HPDE6-E6E7 (cell line): ENCODE measurements around the gene ASTL.
"Not testable (repeated sequence)": the region's sequence is repeated elsewhere in the genome, so short reads cannot be mapped to it uniquely, and the experiment has no call there.

Source experiments
- DNase-seq: peaks from one replicate; pipeline ENCODE4 v3.0.0; 2011; ENCODE audit warnings: missing footprints; ENCODE audit errors: extremely low spot score

The ASTL gene

DNA sequence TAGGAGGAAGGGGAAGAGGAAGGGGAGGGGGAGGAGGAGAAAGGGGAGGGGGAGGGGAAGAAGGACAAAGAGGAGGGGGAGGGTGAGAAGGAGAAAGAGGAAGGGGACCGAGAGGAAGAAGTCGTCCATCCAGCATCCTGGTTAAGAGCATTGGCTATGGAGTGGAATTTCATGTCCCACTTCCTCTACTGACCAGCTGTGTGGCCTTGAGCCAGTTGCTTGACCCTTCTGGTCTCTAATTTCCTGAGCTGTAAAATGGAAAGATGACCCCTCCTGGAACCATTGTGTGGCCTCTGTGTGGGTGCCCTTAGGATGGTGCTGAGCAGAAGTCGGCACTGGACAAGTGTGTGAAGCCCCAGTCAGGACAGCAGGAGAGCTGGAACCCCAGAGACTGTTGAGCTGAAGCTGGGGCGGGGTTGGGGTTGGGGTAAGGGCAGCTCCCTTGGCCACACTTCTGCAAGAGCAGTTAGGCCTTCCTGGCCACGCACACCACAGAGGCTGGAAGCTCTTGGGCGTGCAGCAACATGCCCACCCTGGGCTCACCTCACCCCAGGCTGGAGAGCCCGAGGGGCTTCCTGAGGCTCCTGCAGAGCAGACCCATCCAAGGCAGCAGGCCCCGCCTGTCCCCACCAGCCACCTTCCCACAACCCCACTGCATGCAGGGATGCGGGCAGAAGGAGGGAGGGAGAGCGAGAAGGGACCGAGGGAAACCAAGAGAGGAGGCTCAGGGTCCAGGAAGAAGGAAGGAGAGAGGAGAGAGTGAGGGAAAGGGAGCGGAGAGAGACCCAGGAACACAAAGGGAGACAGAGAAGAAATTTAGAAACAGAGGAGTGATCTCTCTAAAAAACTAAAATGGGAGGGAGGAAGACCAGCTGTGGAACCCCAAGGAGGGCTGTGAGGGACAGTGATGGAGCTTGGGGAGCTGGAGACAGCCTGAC, 38.2 kb downstream of the ASTL start:
- no peak for DNase-seq

DNA sequence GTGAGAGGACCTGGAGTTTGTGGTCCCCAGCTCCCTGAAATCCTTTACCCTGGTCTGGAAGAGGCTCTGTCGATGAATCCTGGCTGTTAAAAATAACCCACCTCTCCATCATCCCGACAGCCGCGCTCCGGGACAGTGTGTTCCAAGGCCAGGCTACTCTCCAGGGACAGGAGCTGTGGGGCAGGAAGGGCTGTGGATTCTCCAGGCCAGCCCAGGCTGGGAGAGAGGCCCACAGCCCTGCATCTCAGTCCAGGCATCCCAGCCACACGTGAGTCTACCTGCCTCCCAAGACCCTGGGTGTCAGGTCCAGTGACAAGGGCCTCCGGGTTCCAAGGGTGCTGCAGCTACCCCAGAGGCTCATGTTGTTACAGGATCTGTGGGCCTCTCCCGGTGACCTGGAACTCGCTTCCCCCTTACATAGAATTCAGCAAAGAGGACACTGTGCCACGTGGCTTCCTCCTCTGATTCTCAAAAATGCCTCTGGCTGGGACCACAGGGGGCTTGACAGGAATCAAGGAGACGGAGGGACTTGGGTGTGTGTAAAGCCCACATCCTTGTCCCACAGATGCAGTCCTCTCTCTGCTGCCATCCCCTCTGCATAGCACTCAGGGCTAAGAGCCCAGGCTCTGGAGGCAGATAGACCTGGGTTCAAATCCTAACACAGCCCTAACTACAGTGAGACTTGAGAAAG, 39.3 kb downstream of the ASTL start:
- DNase-seq: no peak

DNA sequence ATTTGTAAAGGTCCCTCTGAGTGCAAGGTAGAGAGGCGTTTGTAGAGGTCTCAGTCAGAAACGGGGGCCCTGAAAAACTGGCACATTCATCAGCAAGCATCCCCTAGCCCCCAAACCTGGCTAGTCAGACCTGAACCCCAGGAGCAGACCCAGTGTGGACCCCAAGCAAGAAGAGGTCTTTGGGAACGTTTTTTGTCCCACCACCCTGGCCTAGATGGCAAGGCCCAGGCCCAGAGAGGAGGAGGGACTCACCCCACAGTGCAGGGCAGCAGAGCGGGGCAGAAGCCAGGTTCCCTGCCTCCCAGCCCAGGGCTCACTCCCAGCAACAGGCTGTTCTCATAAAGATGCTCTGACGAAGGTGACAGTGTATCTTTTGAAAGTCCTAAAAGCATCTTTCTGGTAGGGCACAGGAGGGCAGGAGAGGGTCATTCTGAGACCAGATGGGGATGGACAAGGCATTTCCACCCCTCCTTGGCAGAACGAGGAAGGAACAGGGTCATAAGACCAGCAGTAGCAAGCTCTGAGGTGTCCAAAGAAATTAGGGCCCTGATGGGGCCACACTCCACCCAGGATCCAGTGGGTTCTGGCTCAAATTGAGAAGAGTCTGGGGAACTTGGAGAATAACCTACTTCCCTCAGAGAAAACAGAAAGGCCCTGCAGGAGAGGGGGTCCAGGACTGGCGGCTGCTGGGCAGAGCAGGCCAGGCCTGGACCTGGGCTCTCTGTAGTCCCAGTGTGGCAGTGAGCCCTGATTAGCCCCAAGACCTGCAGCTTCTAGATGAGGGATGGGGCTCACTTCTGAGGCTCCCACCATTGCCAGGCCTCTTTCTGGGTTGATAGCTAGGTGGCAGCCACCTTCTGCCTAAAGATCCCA, 40.1 kb downstream of the ASTL start:
- no peak for DNase-seq

DNA sequence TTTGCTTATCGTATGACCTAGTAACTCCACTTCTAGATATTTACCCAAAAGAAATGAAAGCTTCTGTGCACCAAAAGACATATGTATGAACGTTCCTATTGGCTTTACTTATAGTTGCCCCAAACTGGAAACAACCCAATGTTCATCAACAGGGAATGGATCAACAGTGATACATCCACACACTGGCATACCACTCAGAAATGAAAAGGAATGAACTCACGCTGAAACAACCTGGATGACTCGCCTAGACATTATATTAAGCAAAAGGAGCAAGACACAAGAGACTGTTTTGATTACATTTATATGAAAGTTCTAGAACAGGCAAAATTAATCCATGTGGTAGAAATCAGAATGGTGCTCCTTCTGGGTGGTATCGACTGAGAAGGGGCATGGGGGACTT, 40.9 kb downstream of the ASTL start:
- no peak for DNase-seq

DNA sequence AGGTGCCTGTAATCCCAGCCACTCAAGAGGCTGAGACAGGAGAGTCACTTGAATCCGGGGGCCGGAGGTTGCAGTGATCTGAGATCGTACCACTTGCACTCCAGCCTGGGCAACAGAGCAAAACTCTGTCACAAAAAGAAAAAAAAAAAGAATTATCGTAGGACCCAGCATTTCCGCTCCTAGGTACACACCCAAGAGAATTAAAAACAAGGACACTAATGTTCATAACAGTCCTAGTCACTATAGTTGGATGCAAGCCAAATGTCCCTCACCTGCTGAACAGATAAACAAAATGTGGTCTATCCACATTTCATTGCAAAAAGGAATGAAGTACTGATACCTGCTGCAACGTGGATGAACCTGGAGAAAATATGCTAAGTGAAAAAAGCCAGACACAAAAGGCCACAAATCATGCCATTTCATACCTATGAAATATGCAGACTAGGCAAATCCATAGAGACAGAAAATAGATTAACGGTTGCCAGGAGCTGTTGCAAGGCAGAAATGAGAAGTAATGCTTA, 43.1 kb downstream of the ASTL start:
- DNase-seq: no peak

DNA sequence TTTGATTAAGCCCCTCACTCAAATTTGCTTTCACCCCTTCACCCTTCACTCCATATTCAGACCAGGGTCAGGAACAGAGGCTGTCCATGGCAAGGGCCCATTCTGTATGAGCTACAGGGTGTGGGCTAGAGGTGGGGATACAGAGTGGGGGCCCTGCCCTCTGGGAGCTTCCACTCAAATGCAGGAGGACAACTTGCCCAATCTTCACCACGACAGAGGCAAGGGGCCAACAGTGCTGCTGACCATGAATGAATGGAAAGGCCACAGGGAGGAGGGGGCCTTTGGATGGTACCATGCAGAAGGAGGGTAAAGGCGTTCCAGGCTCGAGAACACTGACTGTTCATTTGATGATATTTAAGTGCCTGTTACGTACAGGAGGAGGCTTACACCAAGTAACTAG, 44.8 kb downstream of the ASTL start:
- no peak for DNase-seq

DNA sequence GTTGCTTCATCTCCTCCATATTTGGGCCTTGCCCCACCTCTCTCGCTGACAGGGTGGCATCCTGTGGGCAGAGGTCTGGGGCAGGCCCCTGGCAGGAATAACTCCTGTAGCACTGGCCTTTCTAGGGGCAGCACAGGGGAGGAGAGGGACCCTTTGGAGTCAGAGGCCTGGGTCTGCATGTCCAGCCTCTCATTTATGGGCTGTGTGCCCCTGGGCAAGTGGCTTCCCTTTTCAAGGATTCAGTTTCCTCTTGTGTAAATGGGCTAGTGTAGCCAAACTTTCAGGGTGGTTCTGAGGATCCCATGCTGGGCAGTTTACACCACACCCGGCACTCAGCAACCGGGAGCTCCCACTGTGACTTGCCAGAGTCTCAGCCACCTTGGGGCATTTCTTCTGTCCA, 45.4 kb downstream of the ASTL start:
- DNase-seq: no peak

DNA sequence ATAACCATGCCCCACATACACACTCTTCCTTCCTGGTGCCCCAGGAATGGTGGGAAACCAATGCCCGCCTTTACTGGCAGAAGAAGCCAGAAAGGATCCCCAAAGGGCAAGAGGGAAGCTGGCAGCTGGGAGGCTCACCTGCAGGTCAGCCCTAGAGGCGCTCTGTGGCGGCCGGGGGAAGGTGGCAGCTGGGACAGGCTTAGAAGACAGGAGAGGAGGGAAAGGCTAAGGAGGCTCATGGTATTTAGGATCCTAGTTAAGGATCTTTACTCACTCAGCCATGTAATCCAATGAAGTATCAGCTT, 45.8 kb downstream of the ASTL start:
- DNase-seq: no peak

DNA sequence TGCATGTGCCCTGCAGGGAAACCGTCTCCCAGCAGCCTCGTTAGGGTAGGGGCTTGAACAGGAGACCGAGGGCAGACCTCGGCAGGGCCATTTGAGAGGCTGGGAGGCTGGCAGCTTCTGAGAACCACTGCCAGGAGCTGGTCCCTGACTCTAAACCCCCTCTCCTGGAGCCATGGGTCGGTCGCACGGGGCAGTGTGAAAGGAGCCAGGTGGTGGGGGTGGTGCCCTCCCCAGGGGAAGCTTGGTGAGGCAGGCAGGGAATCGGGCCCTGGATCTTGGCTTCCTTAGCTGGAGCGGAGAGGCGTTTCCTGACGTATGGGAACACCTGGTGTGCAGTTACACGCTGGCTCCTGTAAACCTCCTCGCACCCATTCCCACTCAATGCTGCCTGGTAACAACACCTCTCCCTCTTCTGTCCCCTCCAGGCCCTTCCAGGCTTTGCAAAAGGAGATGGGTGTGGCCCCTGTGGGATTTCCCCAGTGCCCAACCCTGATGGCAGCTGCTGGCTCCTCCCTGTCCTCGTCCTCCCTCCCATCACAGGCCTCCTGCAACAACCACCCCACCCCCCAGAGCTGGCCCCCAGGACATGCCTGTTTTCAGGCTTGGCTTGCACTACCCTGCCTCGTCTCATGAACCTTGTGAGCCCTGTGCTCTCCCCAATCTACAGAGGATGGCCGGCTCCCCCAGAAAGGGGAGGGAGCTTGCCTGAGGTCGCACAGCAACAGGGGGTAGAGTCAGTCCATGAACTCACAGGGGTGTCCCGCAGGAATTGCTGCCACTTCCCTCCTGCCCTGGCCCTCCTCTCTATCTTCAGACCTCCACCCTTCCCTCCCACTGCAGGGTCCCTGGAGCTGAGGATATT, 46.4 kb downstream of the ASTL start:
- DNase-seq: no peak

DNA sequence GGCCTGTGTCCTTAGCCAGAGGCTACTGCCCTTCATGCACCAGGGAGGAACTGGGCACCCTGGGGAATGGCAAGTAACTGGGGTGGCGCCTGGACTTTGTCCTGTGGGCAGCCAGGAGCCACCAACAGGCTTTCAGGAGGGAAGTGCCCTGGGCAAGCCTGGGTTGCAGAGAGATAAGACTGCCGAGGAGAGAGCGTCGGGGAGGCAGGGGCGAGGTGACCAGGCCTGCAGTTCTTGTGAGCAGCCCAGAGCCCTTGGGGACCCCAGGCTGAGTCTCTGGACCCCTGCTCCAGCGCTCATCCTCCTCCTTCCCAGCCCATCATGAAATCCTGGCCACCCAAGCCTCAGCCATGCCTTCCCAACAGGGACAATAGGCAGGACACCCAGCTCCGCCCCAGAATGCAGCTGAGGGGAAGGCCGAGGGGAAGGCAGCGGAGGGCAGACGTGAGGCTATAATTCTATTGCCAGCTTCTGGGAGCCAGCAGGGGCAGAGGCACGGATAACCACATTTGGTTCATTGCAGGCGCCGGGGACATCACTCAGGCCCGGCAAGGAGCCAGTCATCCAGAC, 47.1 kb downstream of the ASTL start:
- no peak for DNase-seq

DNA sequence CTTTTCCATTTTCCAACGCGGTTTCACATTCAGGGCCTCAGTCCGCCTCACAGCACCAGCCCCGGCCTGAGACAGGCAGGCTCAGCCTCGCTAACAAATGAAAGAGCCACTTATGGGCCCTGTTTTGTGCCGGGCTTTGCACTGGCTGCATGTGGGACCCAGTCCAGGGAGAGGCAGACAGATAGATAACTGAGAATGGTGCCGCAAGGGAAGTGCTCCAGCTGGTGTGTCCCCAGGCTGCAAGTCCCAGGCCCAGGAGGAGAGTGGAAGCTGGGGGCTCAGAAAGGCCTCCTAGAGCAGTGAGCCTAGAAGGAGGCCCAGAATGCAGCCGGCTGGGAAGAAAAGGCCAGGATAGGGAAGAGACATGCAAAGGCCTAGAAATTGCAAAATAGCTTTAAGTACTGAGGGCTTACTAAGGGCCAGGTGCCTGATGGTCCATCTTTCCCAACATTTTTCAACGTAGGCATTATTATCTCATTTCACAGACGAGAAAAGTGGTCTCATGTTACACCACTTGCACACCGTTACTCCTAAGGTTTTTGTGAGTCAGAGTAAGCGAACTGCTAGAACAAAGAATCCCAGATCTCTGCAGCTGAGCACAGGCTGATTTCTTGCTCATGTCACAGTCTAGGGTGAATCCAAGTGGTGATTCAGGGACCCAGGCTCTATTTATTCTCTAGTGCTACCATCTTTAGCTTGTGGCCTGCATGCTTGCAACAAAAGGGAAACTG, 47.9 kb downstream of the ASTL start:
- no peak for DNase-seq

DNA sequence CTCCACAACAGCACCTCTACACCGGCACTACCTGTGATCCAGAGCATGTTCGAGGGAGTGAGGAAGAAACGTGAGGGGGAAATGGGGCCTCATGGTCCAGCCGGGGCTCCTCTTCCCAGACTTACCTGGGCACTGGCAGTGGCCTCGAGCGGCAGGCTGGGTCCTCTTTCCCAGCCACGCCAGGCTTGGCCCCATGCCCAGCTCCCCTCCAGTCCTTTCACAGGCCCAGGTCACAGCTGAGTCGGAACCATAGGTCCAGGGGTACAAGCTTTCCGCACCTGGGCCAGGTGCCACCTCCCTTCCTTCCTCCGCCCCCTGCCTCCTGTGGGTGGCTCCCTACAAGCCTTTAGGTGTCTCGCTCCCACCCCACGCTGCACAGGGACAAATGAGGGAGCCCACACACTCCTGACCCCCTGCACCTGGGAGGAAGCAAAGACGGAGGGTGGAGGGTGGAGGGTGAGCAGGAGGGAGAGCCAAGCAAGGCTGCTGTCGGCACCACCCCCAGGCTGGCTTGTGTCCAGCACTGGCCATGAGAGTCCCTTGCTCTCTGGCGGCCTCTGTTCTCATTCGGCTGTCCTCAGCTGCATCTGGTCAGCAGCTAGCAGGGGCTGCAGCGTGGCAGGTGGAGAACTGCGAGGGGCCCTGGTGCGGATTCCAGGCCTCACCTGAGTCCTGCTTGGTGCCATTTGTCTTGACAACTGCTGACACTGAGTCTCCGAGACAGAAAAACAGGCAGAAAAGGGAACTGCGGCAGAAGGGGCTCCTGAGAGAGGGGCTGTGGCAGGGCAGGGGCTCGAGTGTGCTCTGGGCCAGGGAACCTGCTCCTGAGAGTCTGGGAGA, 48.7 kb downstream of the ASTL start:
- DNase-seq: no peak

DNA sequence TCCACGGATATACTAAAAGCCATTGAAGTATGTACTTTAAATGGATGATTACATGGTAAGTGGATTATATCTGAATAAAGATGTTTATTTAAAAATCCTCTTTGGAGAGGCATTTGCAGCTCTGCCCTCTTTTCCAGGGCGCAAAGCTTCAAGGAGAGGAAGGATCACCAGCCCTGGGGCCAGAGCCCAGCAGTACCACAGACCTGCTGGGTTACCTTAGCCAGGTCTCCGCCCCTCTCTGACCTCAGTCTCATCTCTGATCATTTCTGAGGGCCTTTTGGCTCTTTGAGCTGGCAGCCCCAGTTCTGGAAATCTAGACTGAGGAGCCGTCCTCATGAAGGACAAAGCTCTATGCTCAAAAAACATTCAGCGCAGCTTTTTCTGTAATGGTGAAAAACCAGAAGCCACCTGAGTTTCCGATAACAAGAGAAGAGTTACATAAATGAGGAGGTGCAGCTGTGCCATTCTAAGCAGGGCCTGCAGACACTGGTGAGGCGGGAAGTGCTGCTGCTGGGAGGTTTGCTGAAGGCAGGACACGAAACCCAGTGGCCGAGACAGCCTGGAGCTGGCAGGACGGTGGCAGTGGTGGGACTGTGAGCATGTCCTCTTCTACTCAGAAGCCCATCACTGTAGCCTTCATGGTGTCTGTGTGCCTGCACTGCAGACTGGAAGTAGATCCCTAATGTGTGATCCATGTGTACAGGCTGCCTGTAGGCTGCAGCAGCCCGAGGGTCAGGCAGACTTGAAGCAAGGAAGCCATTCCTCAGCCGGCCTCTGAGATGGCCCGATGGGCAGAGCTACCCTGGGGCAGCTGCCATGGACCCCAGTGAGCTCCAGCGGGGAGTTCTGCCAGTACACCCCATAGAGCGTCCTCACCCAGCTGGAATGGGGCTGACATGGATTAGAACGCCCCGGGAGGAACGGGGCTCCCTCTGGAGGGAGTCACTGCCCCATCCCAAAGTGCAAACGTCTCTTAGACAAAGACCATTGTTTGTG, 49.7 kb downstream of the ASTL start:
- DNase-seq: no peak

DNA sequence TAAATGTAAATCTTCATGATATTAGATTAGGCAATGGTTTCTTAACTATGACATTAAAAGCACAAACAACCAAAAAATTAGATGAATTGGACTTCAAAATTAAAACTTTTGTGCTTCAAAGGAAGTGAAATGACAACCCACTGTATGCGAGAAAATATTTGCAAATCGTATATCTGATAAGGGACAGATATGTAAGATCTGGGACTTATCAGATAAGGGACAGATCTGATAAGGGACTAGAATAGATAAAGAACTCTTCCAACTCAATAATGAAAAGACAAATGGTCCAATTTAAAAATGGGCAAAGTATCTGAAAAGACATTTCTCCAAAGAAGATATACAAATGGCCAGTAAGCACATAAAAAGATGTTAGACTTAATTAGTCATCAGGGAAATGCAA, 51.2 kb downstream of the ASTL start:
- no peak for DNase-seq

DNA sequence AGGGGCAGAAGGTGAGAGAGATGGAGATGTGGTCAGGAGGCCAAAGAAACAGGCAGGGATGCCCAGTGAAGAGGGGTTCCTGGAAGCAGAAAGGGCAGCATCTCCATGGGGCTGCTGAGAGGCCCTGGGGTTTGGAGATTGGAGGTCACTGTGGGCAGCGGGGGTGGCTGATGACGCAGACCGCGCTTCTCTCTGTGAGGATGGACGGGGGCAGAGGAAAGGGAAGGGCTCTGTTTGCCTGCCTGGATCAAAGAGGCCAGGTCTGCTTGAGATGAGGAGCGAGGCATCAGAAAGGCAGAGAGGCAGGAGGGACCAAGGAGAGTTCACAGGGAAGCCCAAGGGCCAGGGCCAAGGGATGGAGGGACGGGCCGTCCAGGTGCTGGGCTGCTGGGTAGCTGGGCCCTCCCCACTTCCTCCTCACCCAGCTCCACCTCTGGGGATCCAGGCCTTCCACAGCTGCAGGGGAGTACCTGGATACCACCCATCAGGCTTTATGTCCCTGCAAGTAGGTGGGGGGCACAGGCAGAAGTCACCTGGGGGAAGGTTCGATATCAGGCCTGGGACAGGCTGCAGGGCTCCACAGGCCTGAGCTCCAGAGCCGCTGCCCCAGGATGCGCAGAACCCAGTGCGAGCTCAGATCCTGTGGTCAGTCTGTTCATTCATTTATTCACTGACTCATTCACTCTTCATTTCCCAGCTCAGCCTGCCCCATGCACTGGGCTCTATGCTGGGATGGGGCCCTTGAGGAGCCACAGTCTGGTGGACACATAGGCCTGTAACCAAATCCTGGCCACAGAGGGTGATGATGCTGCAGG, 52.6 kb downstream of the ASTL start:
- no peak for DNase-seq

DNA sequence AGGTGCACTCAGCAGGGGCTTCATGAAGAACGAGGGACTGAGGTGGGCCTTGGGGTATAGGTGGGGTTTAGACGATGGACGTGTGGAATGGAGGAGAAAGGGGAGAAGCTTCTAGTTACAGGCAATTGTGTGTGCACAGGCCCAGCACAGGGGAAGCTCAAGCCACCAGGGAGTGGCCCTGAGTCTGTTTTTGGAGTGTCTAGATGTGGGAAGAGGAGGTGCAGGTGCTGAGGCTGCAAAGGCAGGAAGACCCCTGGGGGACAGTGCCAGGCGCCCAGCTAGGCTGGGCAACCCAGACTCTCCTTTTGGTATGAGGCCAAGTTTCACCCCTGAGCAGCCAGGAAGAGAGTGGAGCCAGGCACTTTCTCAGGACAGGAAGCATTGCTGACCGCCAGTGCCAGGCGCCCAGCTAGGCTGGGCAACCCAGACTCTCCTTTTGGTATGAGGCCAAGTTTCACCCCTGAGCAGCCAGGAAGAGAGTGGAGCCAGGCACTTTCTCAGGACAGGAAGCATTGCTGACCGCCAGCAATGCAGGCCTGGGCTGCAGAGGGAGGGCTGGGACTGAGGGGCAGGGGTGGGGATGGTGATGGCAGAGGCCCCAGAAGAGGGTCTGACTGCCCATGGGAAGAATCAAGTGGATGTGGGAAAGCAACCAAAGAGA, 53.3 kb downstream of the ASTL start:
- DNase-seq: not testable (repeated sequence)
